Thyroid gland (tissue), 4 donors: ENCODE results near the gene RBBP8. TPM values are rescaled to one million over a fixed set of nuclear protein-coding genes. Genes with fewer than 3 reads are reported as not detected.

Experiments
- DNase-seq, 2 donors: peaks; one replicate each; pipeline ENCODE4 v3.0.0-alpha.2; 2019
- H3K27ac ChIP-seq, 3 donors: fragments of 200-600 bp; sonication (generic); 1 replicate in 2 of 3; 2 replicates in 1 of 3; pipeline ENCODE4 v1.5.1; 2016 to 2019; ENCODE audit warnings: mild to moderate bottlenecking in 1 of 3, moderate library complexity in 1 of 3
- H3K27me3 ChIP-seq: fragments of 200-600 bp; sonication (generic); one replicate; pipeline ENCODE4 v1.5.1; 2019
- H3K36me3 ChIP-seq, 2 donors: fragments of 200-600 bp; sonication (generic); one replicate each; pipeline ENCODE4 v1.5.1; 2016 to 2019
- H3K4me1 ChIP-seq, 2 donors: fragments of 200-600 bp; sonication (generic); one replicate each; pipeline ENCODE4 v1.5.1; 2017 to 2019
- H3K4me3 ChIP-seq, 3 donors: fragments of 200-600 bp; sonication (generic); replicated peaks in 1 of 3; 1 replicate in 2 of 3; 2 replicates in 1 of 3; pipeline ENCODE4 v1.5.1; 2016; ENCODE audit warnings: mild to moderate bottlenecking in 1 of 3
- H3K9me3 ChIP-seq: fragments of 200-600 bp; sonication (generic); one replicate; pipeline ENCODE4 v1.5.1; 2017
- POLR2A ChIP-seq, 2 donors: fragments of 450-650 bp; IDR thresholded peaks; one replicate each; pipeline ENCODE4 v1.6.1; 2017; ENCODE audit warnings: antibody characterized with exemption in 2 of 2, mild to moderate bottlenecking in 2 of 2, moderate library complexity in 1 of 2
- WGBS, 2 donors: methylation state at CpG; one replicate each; pipeline ENCODE4 v1.1.5; 2017; 5-methylcytosine and 5-hydroxymethylcytosine counted together
- intact Hi-C: fragments of 100-400 bp; cut with DNase I; formaldehyde crosslinking; loops from one replicate; pipeline ENCODE4 v1.15.1; 2023
- total RNA-seq, 4 donors: library from RNA; depleted of rRNA; stranded (reverse); fragments of >200 nt; gene quantifications; one replicate each; pipeline ENCODE4 v1.2.3, GENCODE V29; 2016
- TF ChIP-seq, protein P1 (sequence below), 6 experiments: fragments of 200-600 bp in 3 of 6; fragments of 450-650 bp in 3 of 6; sonication (generic) in 3 of 6; IDR thresholded peaks; one replicate each; pipeline ENCODE4 v1.5.1; 2016 to 2019; ENCODE audit warnings: antibody characterized with exemption in 6 of 6, mild to moderate bottlenecking in 2 of 6, inconsistent platforms in 1 of 6, moderate library complexity in 1 of 6

RBBP8 gene
- total RNA-seq, 4 donors from 2014 or later = 29.2 to 51.3 (median 42.5) TPM

GRCh38 chr18:23062011-23062410 is 128.9 kb downstream of the RBBP8 start:
- H3K36me3 ChIP-seq = no peaks in the 10 kb centered on the region
- H3K4me1 ChIP-seq = no peaks in the 10 kb centered on the region
- no peak for TF ChIP-seq POLR2A (IDR thresholded peaks at IDR 0.05)
- TF ChIP-seq, protein P1, sequence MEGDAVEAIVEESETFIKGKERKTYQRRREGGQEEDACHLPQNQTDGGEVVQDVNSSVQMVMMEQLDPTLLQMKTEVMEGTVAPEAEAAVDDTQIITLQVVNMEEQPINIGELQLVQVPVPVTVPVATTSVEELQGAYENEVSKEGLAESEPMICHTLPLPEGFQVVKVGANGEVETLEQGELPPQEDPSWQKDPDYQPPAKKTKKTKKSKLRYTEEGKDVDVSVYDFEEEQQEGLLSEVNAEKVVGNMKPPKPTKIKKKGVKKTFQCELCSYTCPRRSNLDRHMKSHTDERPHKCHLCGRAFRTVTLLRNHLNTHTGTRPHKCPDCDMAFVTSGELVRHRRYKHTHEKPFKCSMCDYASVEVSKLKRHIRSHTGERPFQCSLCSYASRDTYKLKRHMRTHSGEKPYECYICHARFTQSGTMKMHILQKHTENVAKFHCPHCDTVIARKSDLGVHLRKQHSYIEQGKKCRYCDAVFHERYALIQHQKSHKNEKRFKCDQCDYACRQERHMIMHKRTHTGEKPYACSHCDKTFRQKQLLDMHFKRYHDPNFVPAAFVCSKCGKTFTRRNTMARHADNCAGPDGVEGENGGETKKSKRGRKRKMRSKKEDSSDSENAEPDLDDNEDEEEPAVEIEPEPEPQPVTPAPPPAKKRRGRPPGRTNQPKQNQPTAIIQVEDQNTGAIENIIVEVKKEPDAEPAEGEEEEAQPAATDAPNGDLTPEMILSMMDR (IDR thresholded peaks at IDR 0.05) = no peak
- DNase-seq = no peak
- H3K27me3 ChIP-seq = no peaks in the 10 kb centered on the region
- H3K9me3 ChIP-seq = no peaks in the 10 kb centered on the region
- WGBS, 2 donors = 78 to 86% methylated on average over 1 of the region's 1 CpG
- intact Hi-C loops = no loop called here
- no peak overlapping the region for H3K27ac ChIP-seq
- no peak overlapping the region for H3K4me3 ChIP-seq

GRCh38 chr18:23063502-23063901 is 130.4 kb downstream of the RBBP8 start:
- H3K27me3 ChIP-seq = no peaks in the 10 kb centered on the region
- H3K27ac ChIP-seq = no peak overlapping the region
- H3K4me3 ChIP-seq = no peak overlapping the region
- no peak for DNase-seq
- TF ChIP-seq, protein P1 (IDR thresholded peaks at IDR 0.05) = no peak
- no peak for TF ChIP-seq POLR2A (IDR thresholded peaks at IDR 0.05)
- H3K36me3 ChIP-seq = no peaks in the 10 kb centered on the region
- intact Hi-C loops = no loop called here
- 98% methylated on average over 6 of the region's 6 CpGs for WGBS, 2 donors
- H3K9me3 ChIP-seq = no peaks in the 10 kb centered on the region
- no peaks in the 10 kb centered on the region for H3K4me1 ChIP-seq

GRCh38 chr18:23065234-23065806 is 132.2 kb downstream of the RBBP8 start:
- no peaks in the 10 kb centered on the region for H3K27me3 ChIP-seq
- no peak overlapping the region for H3K27ac ChIP-seq
- H3K9me3 ChIP-seq = no peaks in the 10 kb centered on the region
- H3K36me3 ChIP-seq = no peaks in the 10 kb centered on the region
- no peak overlapping the region for H3K4me3 ChIP-seq
- intact Hi-C loops = no loop called here
- H3K4me1 ChIP-seq = no peaks in the 10 kb centered on the region
- WGBS, 2 donors = 90 to 93% methylated on average over 4 of the region's 4 CpGs
- TF ChIP-seq, protein P1 (IDR thresholded peaks at IDR 0.05) = no peak
- TF ChIP-seq POLR2A (IDR thresholded peaks at IDR 0.05) = no peak
- DNase-seq = no peak

GRCh38 chr18:23066060-23066459 is 132.9 kb downstream of the RBBP8 start:
- DNase-seq = no peak
- TF ChIP-seq POLR2A (IDR thresholded peaks at IDR 0.05) = no peak
- TF ChIP-seq, protein P1 (IDR thresholded peaks at IDR 0.05) = no peak
- Histone ChIP-seq H3K4me3 (no peak overlapping the region), H3K9me3 (no peaks in the 10 kb centered on the region), H3K27me3 (no peaks in the 10 kb centered on the region), H3K4me1 (no peaks in the 10 kb centered on the region), H3K27ac (no peak overlapping the region), H3K36me3 (no peaks in the 10 kb centered on the region)
- WGBS, 2 donors = 75 to 77% methylated on average over 7 of the region's 7 CpGs
- intact Hi-C loops = no loop called here

- H3K9me3 ChIP-seq = no peaks in the 10 kb centered on the region
- no peaks in the 10 kb centered on the region for H3K27me3 ChIP-seq
- no peak overlapping the region for H3K4me3 ChIP-seq
- H3K4me1 ChIP-seq = no peaks in the 10 kb centered on the region
- intact Hi-C loops = no loop called here
- H3K36me3 ChIP-seq = no peaks in the 10 kb centered on the region
- no peak for TF ChIP-seq POLR2A (IDR thresholded peaks at IDR 0.05)
- TF ChIP-seq, protein P1 (IDR thresholded peaks at IDR 0.05) = no peak
- no peak for DNase-seq
- WGBS, 2 donors = 94 to 98% methylated on average over 5 of the region's 5 CpGs
- no peak overlapping the region for H3K27ac ChIP-seq
Observed at GRCh38 chr18:23066504-23067039, 133.4 kb downstream of the RBBP8 start.
